HepG2 (cell line): ENCODE results near the gene KHK. TPM values are rescaled to one million over a fixed set of nuclear protein-coding genes. Genes with fewer than 3 reads are reported as not detected.

Experiments
- HNRNPLL ChIP-seq: fragments of 200-400 bp; formaldehyde crosslinking; IDR thresholded peaks from 2 replicates; pipeline ENCODE4 v1.6.1; 2017; ENCODE audit warnings: mild to moderate bottlenecking, low read depth, low read length; ENCODE audit not compliant: poor library complexity, severe bottlenecking
- IKZF4 ChIP-seq: sonication (generic); formaldehyde crosslinking; IDR thresholded peaks from 2 replicates; pipeline ENCODE4 v1.5.1; 2020; ENCODE audit warnings: borderline replicate concordance, mild to moderate bottlenecking, low read depth, missing genetic modification reagents; ENCODE audit errors: not compliant biosample characterization
- JUNB ChIP-seq: sonication (generic); formaldehyde crosslinking; IDR thresholded peaks from 2 replicates; pipeline ENCODE4 v1.8.0; 2022; ENCODE audit warnings: missing genetic modification reagents, mild to moderate bottlenecking, borderline replicate concordance
- KDM5B ChIP-seq: sonication (generic); formaldehyde crosslinking; IDR thresholded peaks from 2 replicates; pipeline ENCODE4 v1.4.0; 2020; ENCODE audit warnings: missing genetic modification reagents, mild to moderate bottlenecking, borderline replicate concordance
- NFE2L2 ChIP-seq: fragments of 150-350 bp; IDR thresholded peaks from 2 replicates; pipeline ENCODE4 v1.6.1; 2014; ENCODE audit warnings: low read length
- PHF8 ChIP-seq: sonication (generic); formaldehyde crosslinking; IDR thresholded peaks from 2 replicates; pipeline ENCODE4 v1.5.0; 2020; ENCODE audit warnings: missing genetic modification reagents
- POLR2AphosphoS2 ChIP-seq: IDR thresholded peaks from 2 replicates; pipeline ENCODE4 v1.6.1; 2011; ENCODE audit warnings: low read depth, low read length, improper control_type of control experiment
- SIX1 ChIP-seq: sonication (generic); formaldehyde crosslinking; IDR thresholded peaks from 2 replicates; pipeline ENCODE4 v1.4.0; 2020; ENCODE audit warnings: missing genetic modification reagents, borderline replicate concordance
- SNAI1 ChIP-seq: sonication (generic); formaldehyde crosslinking; IDR thresholded peaks from 2 replicates; pipeline ENCODE4 v1.5.0; 2020; ENCODE audit warnings: mild to moderate bottlenecking, missing genetic modification reagents, borderline replicate concordance
- SP1 ChIP-seq, 2 experiments: fragments of 450-650 bp in 1 of 2; sonication (generic) in 1 of 2; formaldehyde crosslinking in 1 of 2; IDR thresholded peaks; 2 replicates each; pipeline versions ENCODE4 v1.4.0 to v1.6.1; 2016 to 2020; ENCODE audit warnings: missing genetic modification reagents in 1 of 2
- SPEN ChIP-seq: sonication (generic); formaldehyde crosslinking; IDR thresholded peaks from 2 replicates; pipeline ENCODE4 v1.5.1; 2020; ENCODE audit warnings: low read depth, mild to moderate bottlenecking, missing genetic modification reagents
- ZBTB21 ChIP-seq: sonication (generic); formaldehyde crosslinking; IDR thresholded peaks from 2 replicates; pipeline ENCODE4 v1.4.0; 2020; ENCODE audit warnings: missing genetic modification reagents
- ZBTB43 ChIP-seq: sonication (generic); formaldehyde crosslinking; conservative IDR thresholded peaks from 2 replicates; pipeline ENCODE4 v1.4.0; 2020; ENCODE audit warnings: missing genetic modification reagents
- ZFP37 ChIP-seq: sonication (generic); formaldehyde crosslinking; IDR thresholded peaks from 2 replicates; pipeline ENCODE4 v1.4.0; 2020; ENCODE audit warnings: missing genetic modification reagents, borderline replicate concordance
- ZFX ChIP-seq: sonication (generic); formaldehyde crosslinking; IDR thresholded peaks from 2 replicates; pipeline ENCODE4 v1.4.0; 2020; ENCODE audit warnings: mild to moderate bottlenecking, low read depth, missing genetic modification reagents, moderate library complexity
- ZNF451 ChIP-seq: sonication (generic); formaldehyde crosslinking; IDR thresholded peaks from 2 replicates; pipeline ENCODE4 v1.5.0; 2020; ENCODE audit warnings: mild to moderate bottlenecking, missing genetic modification reagents
- ZSCAN20 ChIP-seq: sonication (generic); formaldehyde crosslinking; IDR thresholded peaks from 2 replicates; pipeline ENCODE4 v1.4.0; 2020; ENCODE audit warnings: missing genetic modification reagents, mild to moderate bottlenecking, borderline replicate concordance
- polyA plus RNA-seq, 8 experiments: library from polyadenylated mRNA; depleted of rRNA in 3 of 8; stranded (reverse) in 7 of 8; unstranded in 1 of 8; fragments of >200 nt; fragmentation: Illumina TruSeq in 4 of 8; extraction: Trizol in 4 of 8; gene quantifications; 2 replicates each; pipeline versions ENCODE4 v1.2.1 to v1.2.3, GENCODE V29; 2011 to 2016; ENCODE audit warnings: low read depth in 4 of 8, missing spikeins in 1 of 8, mixed read lengths in 1 of 8; ENCODE audit not compliant: insufficient read depth in 1 of 8
- total RNA-seq, 5 experiments: library from RNA; depleted of rRNA; stranded (reverse); fragments of >200 nt; fragmentation: Illumina TruSeq; extraction: Trizol; gene quantifications; 2 replicates each; pipeline ENCODE4 v1.2.3, GENCODE V29; 2016; ENCODE audit warnings: low read depth in 1 of 5
- TF ChIP-seq, protein P1 (sequence below): sonication (generic); formaldehyde crosslinking; IDR thresholded peaks from 2 replicates; pipeline ENCODE4 v1.5.0; 2020; ENCODE audit warnings: missing genetic modification reagents, mild to moderate bottlenecking, borderline replicate concordance
- TF ChIP-seq, protein P2 (sequence below): sonication (generic); formaldehyde crosslinking; IDR thresholded peaks from 2 replicates; pipeline ENCODE4 v1.5.1; 2020; ENCODE audit warnings: mild to moderate bottlenecking, missing genetic modification reagents
- TF ChIP-seq, protein P3 (sequence below), 2 experiments: sonication (generic) in 1 of 2; formaldehyde crosslinking in 1 of 2; IDR thresholded peaks; 2 replicates each; pipeline versions ENCODE4 v1.4.0 to v1.6.1; 2018 to 2020; ENCODE audit warnings: missing genetic modification reagents in 2 of 2, borderline replicate concordance in 1 of 2, low read depth in 1 of 2, mild to moderate bottlenecking in 1 of 2, missing biosample characterization in 1 of 2

The KHK gene
- total and polyA plus RNA-seq, 2 of the 13 experiments (the other 11 are each of a cell fraction or from before 2014, with no cell fraction given): 40.9 to 99.2 TPM

GRCh38 chr2:27079233-27080139, 7.1 kb upstream of the KHK start (continued):
- TF ChIP-seq KDM5B (CRISPR knock-in tag) (peak; percentile 41; the same call in 1 of the 2 replicates), PHF8 (CRISPR knock-in tag) (0 out of 2 replicates have a peak, but pooled peaks have one; percentile 10), ZBTB43 (CRISPR knock-in tag) (no peak), NFE2L2 (no peak), ZFP37 (CRISPR knock-in tag) (no peak), POLR2AphosphoS2 (no peak), SP1 (IDR thresholded peaks at IDR 0.05) (no peak), SP1 (CRISPR knock-in tag; IDR thresholded peaks at IDR 0.05) (no peak), SPEN (CRISPR knock-in tag) (no peak), SNAI1 (CRISPR knock-in tag) (no peak), HNRNPLL (no peak), ZNF451 (no peak), IKZF4 (CRISPR knock-in tag) (no peak), SIX1 (CRISPR knock-in tag) (no peak), JUNB (CRISPR knock-in tag) (no peak), ZFX (CRISPR knock-in tag) (no peak), ZSCAN20 (CRISPR knock-in tag) (no peak), ZBTB21 (CRISPR knock-in tag) (no peak)
- TF ChIP-seq, protein P1, sequence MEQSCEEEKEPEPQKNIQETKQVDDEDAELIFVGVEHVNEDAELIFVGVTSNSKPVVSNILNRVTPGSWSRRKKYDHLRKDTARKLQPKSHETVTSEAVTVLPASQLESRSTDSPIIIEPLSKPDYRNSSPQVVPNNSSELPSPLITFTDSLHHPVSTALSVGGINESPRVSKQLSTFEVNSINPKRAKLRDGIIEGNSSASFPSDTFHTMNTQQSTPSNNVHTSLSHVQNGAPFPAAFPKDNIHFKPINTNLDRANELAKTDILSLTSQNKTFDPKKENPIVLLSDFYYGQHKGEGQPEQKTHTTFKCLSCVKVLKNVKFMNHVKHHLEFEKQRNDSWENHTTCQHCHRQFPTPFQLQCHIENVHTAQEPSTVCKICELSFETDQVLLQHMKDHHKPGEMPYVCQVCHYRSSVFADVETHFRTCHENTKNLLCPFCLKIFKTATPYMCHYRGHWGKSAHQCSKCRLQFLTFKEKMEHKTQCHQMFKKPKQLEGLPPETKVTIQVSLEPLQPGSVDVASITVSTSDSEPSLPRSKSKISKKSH: no peak
- TF ChIP-seq, protein P2, sequence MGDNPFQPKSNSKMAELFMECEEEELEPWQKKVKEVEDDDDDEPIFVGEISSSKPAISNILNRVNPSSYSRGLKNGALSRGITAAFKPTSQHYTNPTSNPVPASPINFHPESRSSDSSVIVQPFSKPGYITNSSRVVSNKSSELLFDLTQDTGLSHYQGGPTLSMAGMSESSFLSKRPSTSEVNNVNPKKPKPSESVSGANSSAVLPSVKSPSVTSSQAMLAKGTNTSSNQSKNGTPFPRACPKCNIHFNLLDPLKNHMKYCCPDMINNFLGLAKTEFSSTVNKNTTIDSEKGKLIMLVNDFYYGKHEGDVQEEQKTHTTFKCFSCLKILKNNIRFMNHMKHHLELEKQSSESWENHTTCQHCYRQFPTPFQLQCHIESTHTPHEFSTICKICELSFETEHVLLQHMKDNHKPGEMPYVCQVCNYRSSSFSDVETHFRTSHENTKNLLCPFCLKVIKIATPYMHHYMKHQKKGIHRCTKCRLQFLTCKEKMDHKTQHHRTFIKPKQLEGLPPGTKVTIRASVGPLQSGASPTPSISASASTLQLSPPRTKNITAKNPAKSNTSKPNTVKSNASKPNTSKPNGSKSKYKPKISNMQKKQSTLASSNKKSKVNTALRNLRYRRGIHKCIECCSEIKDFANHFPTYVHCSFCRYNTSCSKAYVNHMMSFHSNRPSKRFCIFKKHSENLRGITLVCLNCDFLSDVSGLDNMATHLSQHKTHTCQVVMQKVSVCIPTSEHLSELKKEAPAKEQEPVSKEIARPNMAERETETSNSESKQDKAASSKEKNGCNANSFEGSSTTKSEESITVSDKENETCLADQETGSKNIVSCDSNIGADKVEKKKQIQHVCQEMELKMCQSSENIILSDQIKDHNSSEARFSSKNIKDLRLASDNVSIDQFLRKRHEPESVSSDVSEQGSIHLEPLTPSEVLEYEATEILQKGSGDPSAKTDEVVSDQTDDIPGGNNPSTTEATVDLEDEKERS (CRISPR knock-in tag): no peak
- TF ChIP-seq, protein P3, sequence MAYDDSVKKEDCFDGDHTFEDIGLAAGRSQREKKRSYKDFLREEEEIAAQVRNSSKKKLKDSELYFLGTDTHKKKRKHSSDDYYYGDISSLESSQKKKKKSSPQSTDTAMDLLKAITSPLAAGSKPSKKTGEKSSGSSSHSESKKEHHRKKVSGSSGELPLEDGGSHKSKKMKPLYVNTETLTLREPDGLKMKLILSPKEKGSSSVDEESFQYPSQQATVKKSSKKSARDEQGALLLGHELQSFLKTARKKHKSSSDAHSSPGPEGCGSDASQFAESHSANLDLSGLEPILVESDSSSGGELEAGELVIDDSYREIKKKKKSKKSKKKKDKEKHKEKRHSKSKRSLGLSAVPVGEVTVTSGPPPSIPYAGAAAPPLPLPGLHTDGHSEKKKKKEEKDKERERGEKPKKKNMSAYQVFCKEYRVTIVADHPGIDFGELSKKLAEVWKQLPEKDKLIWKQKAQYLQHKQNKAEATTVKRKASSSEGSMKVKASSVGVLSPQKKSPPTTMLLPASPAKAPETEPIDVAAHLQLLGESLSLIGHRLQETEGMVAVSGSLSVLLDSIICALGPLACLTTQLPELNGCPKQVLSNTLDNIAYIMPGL (CRISPR knock-in tag; IDR thresholded peaks at IDR 0.05; ENCODE audit: borderline replicate concordance in 1 of 2, low read depth in 1 of 2): 0 out of 4 replicates have a peak, but pooled peaks of 1 of the 2 experiments have one; percentile 28
